Endothelial cell (in vitro differentiated cells): ENCODE results near the gene PVRIG. TPM values are rescaled to one million over a fixed set of nuclear protein-coding genes. Genes with fewer than 3 reads are reported as not detected.
"Not testable (repeated sequence)": the region's sequence is repeated elsewhere in the genome, so short reads cannot be mapped to it uniquely, and the experiment has no call there.

Experiments
- DNase-seq: peaks from one replicate; pipeline ENCODE4 v3.0.0; 2021; ENCODE audit warnings: low spot score
- H3K27ac Mint-ChIP-seq: one replicate; pipeline ENCODE4 v1.8.0; 2021; ENCODE audit warnings: mixed read lengths, inconsistent platforms; ENCODE audit not compliant: unreplicated experiment
- H3K27me3 Mint-ChIP-seq: one replicate; pipeline ENCODE4 v1.8.0; 2021; ENCODE audit warnings: mild to moderate bottlenecking, moderate library complexity, mixed read lengths, inconsistent platforms; ENCODE audit not compliant: unreplicated experiment
- H3K36me3 Mint-ChIP-seq: one replicate; pipeline ENCODE4 v1.8.0; 2021; ENCODE audit warnings: mild to moderate bottlenecking, low read depth, mixed read lengths, inconsistent platforms; ENCODE audit not compliant: unreplicated experiment
- H3K4me1 Mint-ChIP-seq: one replicate; pipeline ENCODE4 v1.8.0; 2021; ENCODE audit warnings: mild to moderate bottlenecking, mixed read lengths, inconsistent platforms; ENCODE audit not compliant: unreplicated experiment
- H3K4me3 Mint-ChIP-seq: one replicate; pipeline ENCODE4 v1.8.0; 2021; ENCODE audit warnings: mild to moderate bottlenecking, mixed read lengths, inconsistent platforms; ENCODE audit not compliant: unreplicated experiment
- H3K9me3 Mint-ChIP-seq: one replicate; pipeline ENCODE4 v1.8.0; 2021; ENCODE audit warnings: mixed read lengths, inconsistent platforms; ENCODE audit not compliant: unreplicated experiment
- CTCF ChIP-seq: fragments of 200-600 bp; sonication (generic); IDR thresholded peaks from one replicate; pipeline ENCODE4 v1.5.0; 2021; ENCODE audit warnings: antibody characterized with exemption; ENCODE audit not compliant: unreplicated experiment
- total RNA-seq: library from RNA; stranded (reverse); fragmentation: NEBNext Ultra II Directional; extraction: Animal tissue kit (Norgen Biotek cat#: 25700); gene quantifications from one replicate; pipeline ENCODE4 v1.2.1, GENCODE V29; 2021; ENCODE audit not compliant: unreplicated experiment

The PVRIG gene
- total RNA-seq, 1 donor from 2014 or later, result not detected

- no peak overlapping the region for H3K4me3 Mint-ChIP-seq
- no peak for DNase-seq
- no peaks in the 10 kb centered on the region for H3K36me3 Mint-ChIP-seq
- no peak overlapping the region for H3K27ac Mint-ChIP-seq
- H3K4me1 Mint-ChIP-seq, result peaks cover 19% of the 10 kb centered on the region
- no peaks in the 10 kb centered on the region for H3K9me3 Mint-ChIP-seq
- peaks cover 4% of the 10 kb centered on the region for H3K27me3 Mint-ChIP-seq
- no peak for TF ChIP-seq CTCF
Measured at GRCh38 chr7:100185726-100186125, 34.0 kb upstream of the PVRIG start.

GRCh38 chr7:100189061-100189460, 30.7 kb upstream of the PVRIG start:
- Mint-ChIP-seq H3K4me3 (no peak overlapping the region), H3K4me1 (peaks cover 7% of the 10 kb centered on the region), H3K27me3 (peaks cover 3% of the 10 kb centered on the region), H3K9me3 (no peaks in the 10 kb centered on the region), H3K27ac (no peak overlapping the region), H3K36me3 (no peaks in the 10 kb centered on the region)
- no peak for DNase-seq
- TF ChIP-seq CTCF, result no peak

- Mint-ChIP-seq H3K27ac (no peak overlapping the region), H3K9me3 (no peaks in the 10 kb centered on the region), H3K4me1 (peaks cover 7% of the 10 kb centered on the region), H3K4me3 (no peak overlapping the region), H3K27me3 (peaks cover 3% of the 10 kb centered on the region), H3K36me3 (no peaks in the 10 kb centered on the region)
- TF ChIP-seq CTCF, result peak; percentile 25
- DNase-seq, result no peak
Measured at GRCh38 chr7:100190048-100190711, 29.6 kb upstream of the PVRIG start.

- Mint-ChIP-seq H3K27me3 (peaks cover 3% of the 10 kb centered on the region), H3K36me3 (no peaks in the 10 kb centered on the region), H3K27ac (no peak overlapping the region), H3K4me1 (peaks cover 7% of the 10 kb centered on the region), H3K9me3 (no peaks in the 10 kb centered on the region), H3K4me3 (no peak overlapping the region)
- DNase-seq, result no peak
- no peak for TF ChIP-seq CTCF
Measured at GRCh38 chr7:100191775-100192174, 28.0 kb upstream of the PVRIG start.

GRCh38 chr7:100192281-100192862, 27.4 kb upstream of the PVRIG start:
- H3K27ac Mint-ChIP-seq, H3K4me3 Mint-ChIP-seq, H3K9me3 Mint-ChIP-seq, DNase-seq, H3K4me1 Mint-ChIP-seq, H3K36me3 Mint-ChIP-seq, H3K27me3 Mint-ChIP-seq: not testable (repeated sequence)
